GM21619 (cell line): ENCODE results near the gene DIRAS2.

Experiments
- ATAC-seq: cut with Tn5 transposase; IDR thresholded peaks from one replicate; pipeline ENCODE4 v1.9.1; 2021; ENCODE audit not compliant: unreplicated experiment

Gene DIRAS2

GRCh38 chr9:90613502-90613901, 29.1 kb downstream of the DIRAS2 start:
- ATAC-seq = no peak

GRCh38 chr9:90612957-90613356, 29.7 kb downstream of the DIRAS2 start:
- no peak for ATAC-seq

GRCh38 chr9:90611568-90611967, 31.1 kb downstream of the DIRAS2 start:
- ATAC-seq = no peak

GRCh38 chr9:90611121-90611520, 31.5 kb downstream of the DIRAS2 start:
- ATAC-seq = no peak

- no peak for ATAC-seq
Observed at GRCh38 chr9:90607701-90608516, 34.7 kb downstream of the DIRAS2 start.

- ATAC-seq = no peak
Observed at GRCh38 chr9:90600029-90600428, 42.6 kb downstream of the DIRAS2 start.

GRCh38 chr9:90598191-90598590, 44.4 kb downstream of the DIRAS2 start:
- ATAC-seq = no peak

GRCh38 chr9:90593646-90594045, 49.0 kb downstream of the DIRAS2 start:
- no peak for ATAC-seq

GRCh38 chr9:90580576-90580975, 62.0 kb downstream of the DIRAS2 start:
- no peak for ATAC-seq

- ATAC-seq = no peak
Observed at GRCh38 chr9:90579181-90579580, 63.4 kb downstream of the DIRAS2 start.

- no peak for ATAC-seq
Observed at GRCh38 chr9:90578126-90578815, 64.4 kb downstream of the DIRAS2 start.

GRCh38 chr9:90569511-90569910, 73.1 kb downstream of the DIRAS2 start:
- no peak for ATAC-seq

GRCh38 chr9:90568667-90569066, 74.0 kb downstream of the DIRAS2 start:
- ATAC-seq = no peak

GRCh38 chr9:90562229-90562628, 80.4 kb downstream of the DIRAS2 start:
- no peak for ATAC-seq
